ENCODE data around the gene DCAF7.

- TF ChIP-seq POLR2A (IDR thresholded peaks at IDR 0.05) (no peak), CTCF (IDR thresholded peaks at IDR 0.05 in 4 of 5, conservative IDR thresholded peaks at IDR 0.05 in 1 of 5) (no peak)
Measured at GRCh38 chr17:63561819-63562218, 11.5 kb downstream of the DCAF7 start.

All from gastrocnemius medialis (tissue), 4 donors.